ENCODE measurements around the gene ARHGAP28. TPM values are rescaled to one million over a fixed set of nuclear protein-coding genes. Genes with fewer than 3 reads are reported as not detected.
"Not testable (repeated sequence)": the region's sequence is repeated elsewhere in the genome, so short reads cannot be mapped to it uniquely, and the experiment has no call there.

Gene ARHGAP28
- total RNA-seq, 1 donor from 2014 or later: 104 TPM

- Mint-ChIP-seq H3K4me3 (no peak overlapping the region), H3K9me3 (peaks cover 2% of the 10 kb centered on the region), H3K4me1 (ENCODE audit: unreplicated experiment) (peaks cover 20% of the 10 kb centered on the region), H3K36me3 (no peaks in the 10 kb centered on the region), H3K27ac (no peak overlapping the region), H3K27me3 (no peaks in the 10 kb centered on the region)
- no peak for TF ChIP-seq CTCF (conservative IDR thresholded peaks at IDR 0.05)
- DNase-seq (ENCODE audit: extremely low spot score, unreplicated experiment): no peak
Measured at GRCh38 chr18:6928359-6928758, 198.8 kb downstream of the ARHGAP28 start.

- no peaks in the 10 kb centered on the region for H3K27me3 Mint-ChIP-seq
- H3K27ac Mint-ChIP-seq: no peak overlapping the region
- TF ChIP-seq CTCF (conservative IDR thresholded peaks at IDR 0.05): no peak
- no peak overlapping the region for H3K4me3 Mint-ChIP-seq
- H3K4me1 Mint-ChIP-seq (ENCODE audit: unreplicated experiment): peaks cover 20% of the 10 kb centered on the region
- no peaks in the 10 kb centered on the region for H3K36me3 Mint-ChIP-seq
- DNase-seq (ENCODE audit: extremely low spot score, unreplicated experiment): no peak
- no peaks in the 10 kb centered on the region for H3K9me3 Mint-ChIP-seq
Measured at GRCh38 chr18:6929370-6930102, 200.0 kb downstream of the ARHGAP28 start.

GRCh38 chr18:6934859-6935258, 205.3 kb downstream of the ARHGAP28 start:
- H3K9me3 Mint-ChIP-seq: no peaks in the 10 kb centered on the region
- no peak overlapping the region for H3K4me3 Mint-ChIP-seq
- no peak overlapping the region for H3K27ac Mint-ChIP-seq
- no peak for TF ChIP-seq CTCF (conservative IDR thresholded peaks at IDR 0.05)
- H3K36me3 Mint-ChIP-seq: no peaks in the 10 kb centered on the region
- no peaks in the 10 kb centered on the region for H3K4me1 Mint-ChIP-seq (ENCODE audit: unreplicated experiment)
- DNase-seq (ENCODE audit: extremely low spot score, unreplicated experiment): no peak
- no peaks in the 10 kb centered on the region for H3K27me3 Mint-ChIP-seq

GRCh38 chr18:6938003-6938402, 208.5 kb downstream of the ARHGAP28 start:
- no peak overlapping the region for H3K27ac Mint-ChIP-seq
- no peak for DNase-seq (ENCODE audit: extremely low spot score, unreplicated experiment)
- peaks cover 3% of the 10 kb centered on the region for H3K4me1 Mint-ChIP-seq (ENCODE audit: unreplicated experiment)
- H3K27me3 Mint-ChIP-seq: no peaks in the 10 kb centered on the region
- peaks cover 1% of the 10 kb centered on the region for H3K36me3 Mint-ChIP-seq
- H3K9me3 Mint-ChIP-seq: no peaks in the 10 kb centered on the region
- TF ChIP-seq CTCF (conservative IDR thresholded peaks at IDR 0.05): no peak
- H3K4me3 Mint-ChIP-seq: no peak overlapping the region

- not testable (repeated sequence) for H3K9me3 Mint-ChIP-seq; H3K36me3 Mint-ChIP-seq; H3K4me1 Mint-ChIP-seq (ENCODE audit: unreplicated experiment); H3K27ac Mint-ChIP-seq; H3K4me3 Mint-ChIP-seq; H3K27me3 Mint-ChIP-seq; DNase-seq (ENCODE audit: extremely low spot score, unreplicated experiment)
Measured at GRCh38 chr18:6938403-6938802, 208.9 kb downstream of the ARHGAP28 start.

- Mint-ChIP-seq H3K27ac (no peak overlapping the region), H3K27me3 (no peaks in the 10 kb centered on the region), H3K4me3 (no peak overlapping the region), H3K4me1 (ENCODE audit: unreplicated experiment) (peaks cover 3% of the 10 kb centered on the region), H3K9me3 (no peaks in the 10 kb centered on the region), H3K36me3 (peaks cover 9% of the 10 kb centered on the region)
- no peak for DNase-seq (ENCODE audit: extremely low spot score, unreplicated experiment)
- TF ChIP-seq CTCF (conservative IDR thresholded peaks at IDR 0.05): no peak
Measured at GRCh38 chr18:6939972-6940371, 210.5 kb downstream of the ARHGAP28 start.
